MG63 (cell line): ENCODE results near the gene LBX1. TPM values are rescaled to one million over a fixed set of nuclear protein-coding genes. Genes with fewer than 3 reads are reported as not detected.

Experiments used
- DNase-seq: peaks from one replicate; pipeline ENCODE4 v3.0.0-alpha.2; 2020
- H3K27me3 ChIP-seq: fragments of 250-450 bp; sonication (Bioruptor Pico); 2 replicates; pipeline ENCODE4 v1.5.1; 2020; ENCODE audit warnings: mild to moderate bottlenecking, moderate library complexity
- H3K36me3 ChIP-seq: fragments of 250-450 bp; sonication (Bioruptor Pico); 2 replicates; pipeline ENCODE4 v1.5.1; 2020; ENCODE audit warnings: mild to moderate bottlenecking, moderate library complexity
- H3K4me3 ChIP-seq: fragments of 250-450 bp; sonication (Bioruptor Pico); 2 replicates; pipeline ENCODE4 v1.5.1; 2020; ENCODE audit warnings: mild to moderate bottlenecking, moderate library complexity
- H3K9me3 ChIP-seq: fragments of 250-450 bp; sonication (Bioruptor Pico); 2 replicates; pipeline ENCODE4 v1.5.1; 2020; ENCODE audit warnings: mild to moderate bottlenecking, moderate library complexity
- total RNA-seq: library from RNA; depleted of rRNA; stranded (reverse); fragments of >200 nt; shearing (Covaris generic); gene quantifications from 2 replicates; pipeline ENCODE4 v1.2.3, GENCODE V29; 2014; ENCODE audit warnings: low replicate concordance; rRNA removed

Gene LBX1, protein sequence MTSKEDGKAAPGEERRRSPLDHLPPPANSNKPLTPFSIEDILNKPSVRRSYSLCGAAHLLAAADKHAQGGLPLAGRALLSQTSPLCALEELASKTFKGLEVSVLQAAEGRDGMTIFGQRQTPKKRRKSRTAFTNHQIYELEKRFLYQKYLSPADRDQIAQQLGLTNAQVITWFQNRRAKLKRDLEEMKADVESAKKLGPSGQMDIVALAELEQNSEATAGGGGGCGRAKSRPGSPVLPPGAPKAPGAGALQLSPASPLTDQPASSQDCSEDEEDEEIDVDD
- total RNA-seq: 2.0 and 3.0 TPM in 2 replicates

DNA sequence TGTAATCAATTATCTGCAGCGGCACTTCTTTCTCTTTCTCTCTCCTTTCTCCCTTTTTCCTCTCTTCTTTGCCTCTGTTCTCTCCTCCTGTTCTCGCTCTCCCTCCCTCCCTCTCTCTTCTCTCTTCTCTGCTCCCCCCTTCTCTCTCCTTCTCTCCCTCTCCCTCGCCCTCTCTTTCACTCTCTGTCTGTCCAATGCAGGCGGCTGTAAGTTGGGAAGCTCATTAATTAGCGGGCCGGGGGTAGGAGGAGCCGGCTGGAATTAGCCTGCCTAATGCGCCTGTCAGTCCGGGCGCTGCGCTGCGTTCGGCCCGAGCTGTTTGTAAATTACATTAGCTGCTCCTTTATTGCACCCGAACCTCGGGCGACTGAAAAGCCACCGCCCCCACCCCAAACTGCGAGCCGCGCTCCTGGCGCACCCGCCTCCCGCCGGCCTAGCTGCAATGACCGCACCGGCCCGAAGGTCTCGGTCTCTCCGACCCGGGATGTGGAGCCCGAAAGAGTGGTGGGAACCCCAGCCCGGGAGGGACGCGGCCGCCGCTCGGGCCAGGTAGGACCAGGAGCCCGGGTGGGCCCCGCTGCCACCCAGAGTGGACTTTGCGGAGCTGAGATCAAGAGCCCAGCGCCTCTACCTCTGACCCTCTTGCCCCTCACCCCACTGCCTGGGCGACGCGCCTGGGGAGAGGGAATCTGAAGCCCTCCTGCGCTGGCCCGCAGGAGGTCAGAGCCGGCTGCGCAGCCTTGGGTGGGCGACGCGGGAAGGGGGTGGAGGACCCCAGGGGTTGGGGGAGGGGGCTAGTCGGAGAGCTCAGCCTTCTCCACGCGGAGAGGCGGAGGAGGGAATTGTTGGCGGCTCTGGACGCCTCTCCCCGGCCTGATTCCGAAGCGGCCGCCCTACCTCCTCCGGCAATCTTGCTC, at the start of gene LBX1:
LBX1 (minus strand) TSS at position 198 of the 917 bp plus-strand sequence. CDS start 648 bp downstream, outside the sequence.
- Histone ChIP-seq H3K4me3 (peak within 1 kb of the TSS; percentile 44), H3K9me3 (no peaks in the 10 kb centered on the region), H3K27me3 (no peaks in the 10 kb centered on the region), H3K36me3 (no peaks in the 10 kb centered on the region)
- no peak for DNase-seq

DNA sequence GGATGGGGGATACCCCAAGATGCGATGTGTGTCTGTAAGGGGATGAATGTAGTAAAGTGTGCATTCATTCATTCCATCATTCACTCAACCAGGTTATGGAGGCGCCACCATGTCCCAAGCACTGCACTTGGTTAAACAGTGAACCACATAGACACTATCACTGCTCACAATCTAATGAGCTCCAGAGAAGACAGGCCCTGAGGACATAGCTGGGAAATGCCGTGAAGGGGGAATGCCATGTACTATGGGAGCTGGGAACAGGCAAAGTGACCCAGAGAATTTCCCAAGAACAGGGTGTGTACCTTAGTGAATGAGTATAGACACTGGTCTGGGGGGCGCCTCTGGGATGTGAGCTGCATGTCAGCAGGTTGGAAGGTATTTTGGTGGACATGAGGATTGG, 44.5 kb upstream of the LBX1 start:
- Histone ChIP-seq H3K36me3 (no peaks in the 10 kb centered on the region), H3K4me3 (no peak overlapping the region), H3K9me3 (no peaks in the 10 kb centered on the region), H3K27me3 (no peaks in the 10 kb centered on the region)
- DNase-seq: no peak

DNA sequence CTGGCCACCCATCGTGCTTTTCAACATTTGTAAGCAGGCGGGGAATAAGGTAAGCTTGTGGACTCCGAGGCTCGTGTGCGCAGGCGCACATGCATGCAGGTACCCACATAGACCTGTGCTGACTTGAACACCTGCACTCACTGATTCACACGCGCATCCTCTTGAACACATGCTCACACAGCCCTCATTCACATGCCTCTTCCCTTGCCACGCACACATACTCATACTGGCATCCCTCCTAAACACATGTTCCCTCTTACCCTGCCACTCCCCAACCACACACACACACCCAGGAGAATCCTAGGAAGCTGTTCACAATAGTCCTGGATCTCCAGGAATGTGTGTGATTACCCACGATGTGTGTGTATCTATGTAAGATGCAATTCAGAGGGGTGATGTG, 44.1 kb upstream of the LBX1 start:
- DNase-seq: no peak
- Histone ChIP-seq H3K27me3 (no peaks in the 10 kb centered on the region), H3K9me3 (no peaks in the 10 kb centered on the region), H3K4me3 (no peak overlapping the region), H3K36me3 (no peaks in the 10 kb centered on the region)

DNA sequence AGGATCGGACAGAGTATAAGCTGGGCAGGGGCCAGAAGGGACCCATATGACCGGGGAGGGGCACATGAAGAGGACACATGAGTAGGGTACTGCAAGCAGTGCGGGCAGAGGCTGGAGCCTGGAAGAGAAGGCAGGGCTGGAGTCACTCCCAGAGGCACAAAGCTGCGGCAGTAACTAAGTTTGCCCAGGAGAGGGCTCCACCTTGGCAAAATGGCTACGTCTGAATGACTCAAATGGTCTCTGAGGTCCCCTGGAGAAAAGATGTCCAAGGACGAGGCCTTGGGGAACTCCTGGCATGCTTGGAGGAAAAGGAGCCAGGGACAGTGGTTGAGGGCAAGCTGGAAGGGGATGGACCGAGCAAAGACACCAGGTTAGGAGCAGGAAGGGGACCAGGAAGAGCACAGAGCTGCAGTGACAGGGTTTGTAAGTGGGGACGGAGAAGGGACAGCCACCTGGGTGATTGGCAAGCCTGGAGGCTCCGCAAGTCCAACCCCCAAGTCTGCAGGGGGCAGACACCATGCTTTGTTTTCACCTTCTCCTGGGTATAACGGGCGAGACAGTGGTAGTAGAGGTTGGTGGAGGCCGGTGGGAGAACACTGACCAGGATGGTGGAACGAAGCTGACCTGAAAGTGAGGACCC, 43.1 kb upstream of the LBX1 start:
- Histone ChIP-seq H3K27me3 (no peaks in the 10 kb centered on the region), H3K9me3 (no peaks in the 10 kb centered on the region), H3K36me3 (no peaks in the 10 kb centered on the region), H3K4me3 (no peak overlapping the region)
- peak; percentile 49 for DNase-seq

DNA sequence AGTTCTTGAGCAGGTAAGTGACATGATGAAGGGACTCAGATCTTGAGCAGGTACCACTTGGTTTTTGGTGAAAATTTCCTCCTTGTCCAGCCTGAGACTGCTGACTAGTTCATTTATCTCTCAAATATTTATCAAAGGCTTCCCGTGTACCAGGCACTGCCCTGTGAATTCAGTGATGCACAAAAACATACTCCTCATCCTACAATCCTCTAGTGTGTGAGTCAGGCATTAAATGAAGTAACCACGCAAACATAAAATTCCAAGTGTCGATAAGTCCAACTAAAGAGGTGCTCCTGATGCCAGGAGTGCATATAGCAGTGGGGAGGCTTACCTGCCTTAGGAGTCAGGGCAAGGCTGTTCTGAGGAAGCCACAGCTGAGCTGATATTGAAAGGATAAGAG, 41.5 kb upstream of the LBX1 start:
- DNase-seq: no peak
- no peak overlapping the region for H3K4me3 ChIP-seq
- no peaks in the 10 kb centered on the region for H3K36me3 ChIP-seq
- H3K27me3 ChIP-seq: no peaks in the 10 kb centered on the region
- H3K9me3 ChIP-seq: no peaks in the 10 kb centered on the region

DNA sequence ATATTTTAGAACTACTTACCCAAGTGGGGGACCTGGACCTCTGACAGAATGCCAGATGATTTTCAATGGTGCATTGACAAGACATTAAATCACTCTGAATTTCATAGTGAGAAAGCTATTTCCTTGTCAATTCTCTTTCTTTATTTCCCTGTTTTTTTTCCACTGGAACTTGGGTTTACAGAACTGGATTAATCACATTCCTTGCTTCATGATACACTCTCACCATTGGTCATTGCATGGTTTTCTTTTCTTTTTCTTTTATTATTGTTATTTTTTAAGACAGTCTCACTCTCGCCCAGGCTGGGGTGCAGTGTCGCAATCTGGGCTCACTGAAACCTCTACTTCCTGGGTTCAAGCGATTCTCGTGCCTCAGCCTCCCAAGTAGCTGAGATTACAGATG, 38.5 kb upstream of the LBX1 start:
- no peaks in the 10 kb centered on the region for H3K9me3 ChIP-seq
- no peaks in the 10 kb centered on the region for H3K27me3 ChIP-seq
- H3K36me3 ChIP-seq: no peaks in the 10 kb centered on the region
- no peak for DNase-seq
- no peak overlapping the region for H3K4me3 ChIP-seq

DNA sequence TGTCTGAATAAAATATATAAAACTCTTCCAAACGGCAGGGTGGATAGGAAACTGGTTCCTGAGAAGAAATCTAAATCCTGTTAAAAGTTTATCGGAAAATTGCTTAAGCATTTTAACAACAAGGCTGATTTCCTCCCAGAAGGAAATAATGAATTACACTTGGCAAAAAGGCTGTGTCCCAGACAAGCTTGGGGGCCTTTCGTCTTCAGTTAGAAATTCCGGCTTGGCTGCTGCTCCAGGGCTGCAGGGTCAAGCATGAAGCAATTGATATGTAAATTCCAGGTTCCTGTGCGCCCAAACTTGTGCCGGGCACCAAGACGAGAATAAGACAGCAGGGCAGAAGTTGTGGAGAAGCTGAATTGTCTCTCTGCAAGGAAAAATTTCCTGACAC, 38.0 kb upstream of the LBX1 start:
- H3K4me3 ChIP-seq: no peak overlapping the region
- H3K36me3 ChIP-seq: no peaks in the 10 kb centered on the region
- H3K9me3 ChIP-seq: no peaks in the 10 kb centered on the region
- no peaks in the 10 kb centered on the region for H3K27me3 ChIP-seq
- DNase-seq: no peak

DNA sequence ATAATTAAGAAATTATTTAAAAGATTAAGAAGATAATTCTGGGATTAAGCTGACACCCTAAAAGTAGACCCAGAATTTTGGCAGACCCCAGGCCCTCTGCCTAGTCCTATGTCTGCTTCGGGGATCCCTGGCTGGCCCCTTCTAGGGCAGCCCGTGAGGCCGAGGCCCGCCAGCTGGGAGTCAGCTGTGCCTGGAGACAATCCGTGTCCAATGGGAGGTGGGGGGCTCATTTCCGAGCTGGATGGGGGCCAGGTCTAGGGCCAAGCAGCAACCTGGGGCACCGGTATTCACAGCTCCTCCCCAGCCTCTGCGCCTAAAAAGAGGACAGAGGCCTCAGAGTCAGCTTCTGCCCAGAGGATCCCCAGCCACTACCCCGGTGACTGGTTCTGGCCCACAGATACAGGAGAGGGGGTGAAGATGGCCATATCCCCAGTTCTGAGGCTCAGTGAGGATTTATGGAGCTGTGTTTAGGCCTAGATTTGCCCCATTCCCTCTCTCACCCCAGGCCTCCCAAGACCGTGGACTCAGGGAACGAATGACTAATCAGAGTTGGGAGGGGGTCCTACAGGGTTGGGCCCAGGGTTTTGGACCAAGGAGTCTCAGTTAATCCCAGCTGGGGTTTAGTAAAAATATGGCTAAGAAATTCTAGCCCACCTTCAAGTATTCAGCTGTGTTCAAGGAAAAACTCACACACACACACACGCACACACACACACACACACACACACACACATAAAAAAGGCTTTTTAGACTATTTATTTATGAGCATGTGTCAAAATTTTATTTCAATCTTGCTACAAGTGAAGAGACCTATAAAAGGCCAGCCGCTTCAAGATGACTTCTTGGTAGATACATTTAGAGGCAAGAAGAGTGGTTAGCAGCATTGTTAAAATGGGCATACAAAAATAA, 37.4 kb upstream of the LBX1 start:
- DNase-seq: no peak
- H3K36me3 ChIP-seq: no peaks in the 10 kb centered on the region
- no peak overlapping the region for H3K4me3 ChIP-seq
- no peaks in the 10 kb centered on the region for H3K9me3 ChIP-seq
- H3K27me3 ChIP-seq: no peaks in the 10 kb centered on the region

DNA sequence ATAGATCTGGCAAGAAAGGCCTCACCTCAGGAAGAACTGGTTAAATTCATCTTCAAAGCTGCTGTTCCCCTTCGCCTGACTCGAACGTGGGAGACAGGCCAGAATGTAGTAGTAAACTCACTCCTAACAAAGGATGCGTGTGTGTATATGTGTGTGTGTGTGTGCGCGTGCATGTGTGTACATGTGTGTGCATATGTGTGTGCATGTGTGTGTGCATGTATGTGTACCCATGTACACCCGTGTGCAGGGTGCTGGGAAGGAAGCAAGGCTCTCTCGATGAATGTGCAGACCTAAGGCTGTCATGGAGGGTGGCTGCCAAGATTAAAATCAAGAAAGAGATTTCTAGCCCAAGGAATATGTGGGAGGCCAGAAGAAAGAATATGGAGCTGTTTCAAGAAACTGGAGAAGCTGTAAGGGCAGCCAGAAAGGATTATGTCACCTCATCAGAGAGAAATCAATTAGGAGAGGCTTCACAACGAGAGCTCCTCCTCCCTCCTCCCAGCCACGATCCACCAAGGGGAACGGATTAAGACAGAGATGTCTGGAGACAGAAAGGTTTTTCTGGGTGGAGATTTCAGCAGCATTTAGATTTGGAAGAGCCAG, 34.0 kb upstream of the LBX1 start:
- no peaks in the 10 kb centered on the region for H3K27me3 ChIP-seq
- no peaks in the 10 kb centered on the region for H3K36me3 ChIP-seq
- no peak for DNase-seq
- H3K4me3 ChIP-seq: no peak overlapping the region
- no peaks in the 10 kb centered on the region for H3K9me3 ChIP-seq

DNA sequence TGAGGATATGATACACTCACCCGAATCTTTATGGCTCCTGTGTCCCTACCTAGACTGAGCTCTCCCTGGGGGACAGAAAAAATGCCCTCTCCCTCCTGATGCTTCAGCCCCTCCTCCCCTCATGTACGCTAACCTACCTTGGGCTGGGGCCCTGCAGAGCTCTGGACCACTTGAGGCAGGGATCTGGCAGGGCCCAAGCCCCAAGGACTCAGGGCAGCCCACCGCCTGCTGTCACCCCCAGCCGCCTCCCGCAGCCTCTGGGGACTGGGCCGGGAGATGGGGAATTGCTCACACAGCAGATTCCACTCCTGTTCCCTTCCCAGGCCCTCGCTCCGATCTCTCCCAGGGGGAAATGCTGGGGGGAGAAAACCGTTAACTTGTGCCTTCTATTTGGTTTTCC, 32.9 kb upstream of the LBX1 start:
- Histone ChIP-seq H3K27me3 (no peaks in the 10 kb centered on the region), H3K9me3 (no peaks in the 10 kb centered on the region)

DNA sequence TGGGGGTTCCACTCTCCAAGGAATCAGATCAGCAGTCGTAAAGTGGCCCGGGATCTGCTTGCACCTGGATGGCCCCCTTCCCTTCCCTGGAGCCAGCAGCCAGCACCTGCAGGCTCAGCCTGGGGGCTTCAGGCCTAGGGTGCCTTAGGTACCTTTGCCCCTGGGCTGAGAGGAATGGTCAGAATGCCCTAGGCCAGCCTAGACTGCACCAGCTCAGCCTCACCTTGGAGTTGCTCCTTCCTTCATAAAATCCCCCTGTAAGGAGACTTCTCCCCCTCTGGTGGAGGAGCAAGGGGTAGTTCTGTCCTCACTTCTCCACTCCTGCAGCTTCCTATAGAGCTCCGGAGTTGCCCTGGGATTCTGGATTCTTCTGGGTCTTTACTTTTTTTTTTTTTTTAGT, 32.4 kb upstream of the LBX1 start:
- H3K4me3 ChIP-seq: no peak overlapping the region
- H3K9me3 ChIP-seq: no peaks in the 10 kb centered on the region
- no peaks in the 10 kb centered on the region for H3K27me3 ChIP-seq
- H3K36me3 ChIP-seq: no peaks in the 10 kb centered on the region
- no peak for DNase-seq

More for the DNA sequence above, 32.9 kb upstream of the LBX1 start:
- no peak overlapping the region for H3K4me3 ChIP-seq
- DNase-seq: no peak
- no peaks in the 10 kb centered on the region for H3K36me3 ChIP-seq

DNA sequence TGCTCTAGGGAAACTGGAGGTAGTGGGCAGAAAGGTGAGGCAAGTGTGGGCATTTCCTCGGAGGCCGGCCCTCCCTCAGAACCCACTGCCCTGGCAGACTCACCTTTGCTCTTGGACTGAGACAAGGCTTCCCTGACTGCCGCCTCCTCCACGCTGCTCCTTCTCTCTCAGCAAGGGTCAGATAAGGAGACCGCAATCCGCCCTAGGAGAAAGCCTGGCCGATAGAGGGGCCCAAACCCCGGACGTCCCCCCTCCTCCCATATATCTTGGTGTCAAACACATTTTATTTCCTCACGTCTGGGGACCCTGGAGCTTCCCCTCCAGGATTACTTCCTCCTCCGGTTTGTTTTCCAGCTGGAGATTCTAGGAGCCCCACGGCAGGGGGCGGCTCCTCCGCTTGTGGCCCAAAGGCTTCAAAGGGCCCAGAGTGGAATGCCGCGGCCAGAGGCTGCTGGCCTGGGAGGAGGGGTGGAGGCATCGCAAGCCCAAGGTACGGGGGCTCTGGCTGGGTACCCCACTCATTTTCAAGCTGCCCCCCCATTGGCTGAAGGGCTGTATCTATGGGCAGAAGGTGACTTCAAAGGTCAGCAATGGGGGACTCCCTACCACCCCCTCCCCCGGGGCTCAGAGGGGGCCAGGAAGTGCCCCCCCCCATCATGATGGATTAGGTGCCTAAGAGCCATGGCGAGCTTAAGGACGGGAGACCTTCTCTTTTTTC, 31.7 kb upstream of the LBX1 start:
- H3K4me3 ChIP-seq: no peak overlapping the region
- H3K9me3 ChIP-seq: no peaks in the 10 kb centered on the region
- H3K27me3 ChIP-seq: no peaks in the 10 kb centered on the region
- H3K36me3 ChIP-seq: no peaks in the 10 kb centered on the region
- no peak for DNase-seq

DNA sequence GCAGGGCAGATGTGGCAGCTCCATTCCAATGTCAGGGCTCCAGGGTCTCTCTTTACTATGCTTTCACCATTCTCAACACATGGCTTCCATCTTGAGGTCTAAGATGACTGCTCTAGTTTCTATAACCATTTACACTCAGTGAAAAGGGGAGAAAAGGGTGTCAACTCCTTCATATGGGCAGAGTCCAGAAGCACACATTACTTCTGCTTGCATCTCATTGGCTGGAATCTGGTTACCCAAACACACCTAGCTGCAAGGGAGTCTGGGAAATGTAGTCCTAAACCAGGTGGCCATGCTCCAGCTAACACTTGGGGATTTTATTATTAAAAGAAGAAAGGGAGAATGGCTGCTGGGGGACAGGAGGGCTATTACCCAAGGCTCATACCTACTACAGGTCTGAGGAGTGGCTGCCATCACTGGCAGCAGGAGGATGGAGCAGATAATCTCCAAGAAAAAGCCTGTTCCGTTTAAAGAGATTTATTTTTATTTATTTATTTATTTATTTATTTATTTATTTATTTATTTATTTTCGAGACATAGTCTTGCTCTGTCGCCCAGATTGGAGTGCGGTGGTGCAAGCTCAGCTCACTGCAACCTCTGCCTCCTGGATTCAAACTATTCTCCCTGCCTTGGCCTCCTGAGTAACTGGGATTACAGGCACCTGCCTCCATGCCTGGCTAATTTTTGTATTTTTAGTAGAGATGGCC, 29.1 kb upstream of the LBX1 start:
- peak; percentile 22 for DNase-seq
- Histone ChIP-seq H3K4me3 (no peak overlapping the region), H3K36me3 (no peaks in the 10 kb centered on the region), H3K9me3 (no peaks in the 10 kb centered on the region), H3K27me3 (no peaks in the 10 kb centered on the region)

DNA sequence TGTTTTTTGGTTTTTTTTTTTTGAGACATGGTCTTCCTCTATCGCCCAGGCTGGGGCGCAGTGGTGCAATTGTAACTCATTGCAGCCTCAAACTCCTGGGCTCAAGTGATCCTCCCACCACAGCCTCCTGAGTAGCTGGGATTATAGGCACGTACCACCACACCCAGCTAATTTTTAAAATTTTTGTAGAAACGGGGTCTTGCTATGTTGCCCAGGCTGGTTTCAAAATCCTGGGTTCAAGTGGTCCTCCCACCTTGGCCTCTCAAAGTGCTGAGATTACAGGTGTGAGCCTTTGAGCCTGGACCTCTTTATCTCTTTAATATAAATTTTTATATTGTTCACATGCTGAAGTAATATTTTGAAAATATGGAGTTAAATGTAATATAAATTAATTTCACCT, 28.2 kb upstream of the LBX1 start:
- no peak for DNase-seq
- Histone ChIP-seq H3K4me3 (no peak overlapping the region), H3K27me3 (no peaks in the 10 kb centered on the region), H3K36me3 (no peaks in the 10 kb centered on the region), H3K9me3 (no peaks in the 10 kb centered on the region)

DNA sequence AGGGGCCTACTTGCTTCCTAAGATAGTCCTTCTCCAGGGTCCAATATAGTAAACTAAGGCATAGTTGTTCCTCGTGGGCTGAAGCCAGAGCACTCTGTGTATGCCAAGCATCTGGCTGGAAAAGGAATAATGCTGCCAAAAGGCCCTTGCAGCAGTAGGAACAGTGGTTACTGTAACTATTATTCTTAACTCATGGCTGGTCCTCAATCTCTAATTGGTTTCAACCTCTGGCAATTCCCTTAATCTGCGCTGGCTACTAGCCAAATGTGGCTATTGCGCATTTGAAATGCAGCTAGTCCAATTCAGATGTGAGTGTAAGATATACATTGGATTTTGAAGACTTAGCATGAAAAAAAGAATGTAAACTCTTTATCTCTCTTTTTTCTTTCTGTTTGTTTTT, 27.8 kb upstream of the LBX1 start:
- no peaks in the 10 kb centered on the region for H3K36me3 ChIP-seq
- no peaks in the 10 kb centered on the region for H3K9me3 ChIP-seq
- no peak overlapping the region for H3K4me3 ChIP-seq
- no peak for DNase-seq
- H3K27me3 ChIP-seq: no peaks in the 10 kb centered on the region
